Fibroblast of lung (primary cell): ENCODE data around the gene CD52. TPM values are rescaled to one million over a fixed set of nuclear protein-coding genes. Genes with fewer than 3 reads are reported as not detected.

Experiments
- DNase-seq, 2 donors: peaks; one replicate each; pipeline versions ENCODE4 v3.0.0 to v3.0.0-alpha.2; 2010; ENCODE audit warnings: low read depth in 2 of 2
- H2AFZ ChIP-seq: 2 replicates; pipeline ENCODE4 v1.5.1; 2012; ENCODE audit warnings: low read length, control low read depth, inconsistent platforms
- H3K27ac ChIP-seq: 2 replicates; pipeline ENCODE4 v1.5.1; 2011; ENCODE audit warnings: low read length, control low read depth; ENCODE audit not compliant: insufficient read depth
- H3K27me3 ChIP-seq: 2 replicates; pipeline ENCODE4 v1.5.1; 2011; ENCODE audit warnings: mild to moderate bottlenecking, low read length; ENCODE audit not compliant: control insufficient read depth, insufficient read depth
- H3K36me3 ChIP-seq: 2 replicates; pipeline ENCODE4 v1.5.1; 2011; ENCODE audit warnings: low read length; ENCODE audit not compliant: control insufficient read depth, insufficient read depth
- H3K4me1 ChIP-seq: 2 replicates; pipeline ENCODE4 v1.5.1; 2011; ENCODE audit warnings: low read length; ENCODE audit not compliant: control insufficient read depth, insufficient read depth; ENCODE audit errors: extremely low read depth
- H3K4me2 ChIP-seq: 2 replicates; pipeline ENCODE4 v1.5.1; 2011; ENCODE audit warnings: low read length, control low read depth; ENCODE audit not compliant: insufficient read depth; ENCODE audit errors: extremely low read depth
- H3K4me3 ChIP-seq, 4 experiments: fragments of 200-600 bp in 1 of 4; sonication (generic) in 1 of 4; replicated peaks in 1 of 4; 2 replicates each; pipeline ENCODE4 v1.5.1; 2011 to 2016; ENCODE audit warnings: low read length in 4 of 4, low read depth in 3 of 4, mild to moderate bottlenecking in 3 of 4, control low read depth in 2 of 4, inconsistent platforms in 1 of 4, mixed read lengths in 1 of 4; ENCODE audit not compliant: insufficient read depth in 1 of 4; ENCODE audit errors: control extremely low read depth in 1 of 4
- H3K79me2 ChIP-seq: 2 replicates; pipeline ENCODE4 v1.5.1; 2012; ENCODE audit warnings: mild to moderate bottlenecking, low read length, inconsistent platforms; ENCODE audit not compliant: control insufficient read depth, insufficient read depth
- H3K9ac ChIP-seq: 2 replicates; pipeline ENCODE4 v1.5.1; 2011; ENCODE audit warnings: mild to moderate bottlenecking, low read length, control low read depth; ENCODE audit not compliant: insufficient read depth
- H3K9me3 ChIP-seq: 2 replicates; pipeline ENCODE4 v1.5.1; 2012; ENCODE audit warnings: low read depth, low read length; ENCODE audit not compliant: control insufficient read depth, insufficient read depth
- H4K20me1 ChIP-seq: 2 replicates; pipeline ENCODE4 v1.5.1; 2011; ENCODE audit warnings: low read length; ENCODE audit not compliant: control insufficient read depth, insufficient read depth; ENCODE audit errors: extremely low read depth
- CTCF ChIP-seq, 2 donors: IDR thresholded peaks in 1 of 2; conservative IDR thresholded peaks in 1 of 2; 1 replicate in 1 of 2; 2 replicates in 1 of 2; pipeline ENCODE4 v1.5.1; 2011 to 2012; ENCODE audit warnings: low read length in 2 of 2, control low read depth in 1 of 2, inconsistent platforms in 1 of 2, low read depth in 1 of 2, mild to moderate bottlenecking in 1 of 2
- EZH2 ChIP-seq: IDR thresholded peaks from 2 replicates; pipeline ENCODE4 v1.5.1; 2012; ENCODE audit warnings: low read length, control low read depth, mild to moderate bottlenecking; ENCODE audit errors: missing control alignments
- polyA plus RNA-seq, 2 donors: library from polyadenylated mRNA; depleted of rRNA in 1 of 2; stranded (reverse) in 1 of 2; unstranded in 1 of 2; fragments of >200 nt; gene quantifications; 2 replicates each; pipeline ENCODE4 v1.2.1, GENCODE V29; 2011 to 2012; ENCODE audit warnings: missing spikeins in 1 of 2
- total RNA-seq: library from RNA; depleted of rRNA; stranded (reverse); fragments of >200 nt; gene quantifications from 2 replicates; pipeline ENCODE4 v1.2.1, GENCODE V29; 2014

CD52 gene
- total and polyA plus RNA-seq, 2 donors (not counting 1 experiment from before 2014, with no cell fraction given) = 0.31 TPM; not detected in 1

GRCh38 chr1:26358411-26359384 is 40.9 kb downstream of the CD52 start:
- H2AFZ ChIP-seq = no peak overlapping the region

GRCh38 chr1:26359981-26360806 is 42.4 kb downstream of the CD52 start:
- no peak overlapping the region for H3K4me2 ChIP-seq
- no peak overlapping the region for H3K27ac ChIP-seq
- peaks cover 2% of the 10 kb centered on the region for H3K4me1 ChIP-seq
- H3K9me3 ChIP-seq = no peaks in the 10 kb centered on the region
- H3K27me3 ChIP-seq = peaks cover 57% of the 10 kb centered on the region
- H3K9ac ChIP-seq = no peak overlapping the region
- DNase-seq = no peak
- no peak overlapping the region for H2AFZ ChIP-seq
- no peaks in the 10 kb centered on the region for H4K20me1 ChIP-seq
- H3K36me3 ChIP-seq = no peaks in the 10 kb centered on the region
- no peak for TF ChIP-seq EZH2
- no peaks in the 10 kb centered on the region for H3K79me2 ChIP-seq
- H3K4me3 ChIP-seq = no peak overlapping the region

More at GRCh38 chr1:26358411-26359384, 40.9 kb downstream of the CD52 start:
- no peak for TF ChIP-seq CTCF (conservative IDR thresholded peaks at IDR 0.05 in 1 of 2, IDR thresholded peaks at IDR 0.05 in 1 of 2; ENCODE audit: low read depth in 1 of 2, low read length in 2 of 2)
- peak; percentile 72 for TF ChIP-seq EZH2
- Histone ChIP-seq H4K20me1 (no peaks in the 10 kb centered on the region), H3K27me3 (peaks cover 51% of the 10 kb centered on the region), H3K4me2 (no peak overlapping the region), H3K9me3 (no peaks in the 10 kb centered on the region), H3K4me3 (no peak overlapping the region), H3K9ac (no peak overlapping the region), H3K4me1 (peaks cover 2% of the 10 kb centered on the region), H3K36me3 (no peaks in the 10 kb centered on the region), H3K79me2 (no peaks in the 10 kb centered on the region), H3K27ac (no peak overlapping the region)
- no peak for DNase-seq

- no peak for DNase-seq
- Histone ChIP-seq H3K4me2 (no peak overlapping the region), H3K79me2 (no peaks in the 10 kb centered on the region), H3K4me1 (peaks cover 2% of the 10 kb centered on the region), H3K36me3 (no peaks in the 10 kb centered on the region), H3K4me3 (no peak overlapping the region), H4K20me1 (no peaks in the 10 kb centered on the region), H3K9me3 (no peaks in the 10 kb centered on the region), H2AFZ (no peak overlapping the region), H3K27me3 (peaks cover 51% of the 10 kb centered on the region), H3K9ac (no peak overlapping the region), H3K27ac (no peak overlapping the region)
- no peak for TF ChIP-seq CTCF (conservative IDR thresholded peaks at IDR 0.05 in 1 of 2, IDR thresholded peaks at IDR 0.05 in 1 of 2; ENCODE audit: low read depth in 1 of 2, low read length in 2 of 2)
- TF ChIP-seq EZH2 = peak; percentile 45
These were observed 43.2 kb downstream of the CD52 start for GRCh38 chr1:26360807-26361604.
